ENCODE results near the gene CCR9.
A peak's percentile ranks its signal among the peaks of the same experiment; 100 is the strongest.

The CCR9 gene

GRCh38 chr3:45872569-45872968 lies 13.8 kb upstream of the CCR9 start:
- no peak for DNase-seq (ENCODE audit: low spot score)

- DNase-seq (ENCODE audit: low spot score) = no peak
Observed at GRCh38 chr3:45873036-45873435, 13.3 kb upstream of the CCR9 start.

GRCh38 chr3:45873638-45874037 lies 12.7 kb upstream of the CCR9 start:
- DNase-seq (ENCODE audit: low spot score) = no peak

GRCh38 chr3:45874677-45875346 lies 11.5 kb upstream of the CCR9 start:
- DNase-seq (ENCODE audit: low spot score) = no peak

- DNase-seq (ENCODE audit: low spot score) = no peak
Observed at GRCh38 chr3:45878124-45878523, 8.2 kb upstream of the CCR9 start.

- DNase-seq (ENCODE audit: low spot score) = no peak
Observed at GRCh38 chr3:45880725-45881077, 5.6 kb upstream of the CCR9 start.

GRCh38 chr3:45881078-45882022 lies 5.0 kb upstream of the CCR9 start:
- DNase-seq (ENCODE audit: low spot score) = no peak

- no peak for DNase-seq (ENCODE audit: low spot score)
Observed at GRCh38 chr3:45884368-45885201, 1.8 kb upstream of the CCR9 start.

GRCh38 chr3:45887285-45887684 lies 942 bp downstream of the CCR9 start:
- DNase-seq (ENCODE audit: low spot score) = no peak

- no peak for DNase-seq (ENCODE audit: low spot score)
Observed at GRCh38 chr3:45887759-45888511, 1.6 kb downstream of the CCR9 start.

GRCh38 chr3:45889337-45889736 lies 3.0 kb downstream of the CCR9 start:
- DNase-seq (ENCODE audit: low spot score) = no peak

GRCh38 chr3:45890405-45890804 lies 4.1 kb downstream of the CCR9 start:
- no peak for DNase-seq (ENCODE audit: low spot score)

- no peak for DNase-seq (ENCODE audit: low spot score)
Observed at GRCh38 chr3:45892161-45892560, 5.8 kb downstream of the CCR9 start.

GRCh38 chr3:45894015-45894414 lies 7.7 kb downstream of the CCR9 start:
- no peak for DNase-seq (ENCODE audit: low spot score)

GRCh38 chr3:45895686-45896468 lies 9.5 kb downstream of the CCR9 start:
- peak; percentile 11 for DNase-seq (ENCODE audit: low spot score)

- no peak for DNase-seq (ENCODE audit: low spot score)
Observed at GRCh38 chr3:45896956-45897355, 10.6 kb downstream of the CCR9 start.

- no peak for DNase-seq (ENCODE audit: low spot score)
Observed at GRCh38 chr3:45904931-45905330, 18.6 kb downstream of the CCR9 start.

GRCh38 chr3:45905755-45906154 lies 19.4 kb downstream of the CCR9 start:
- DNase-seq (ENCODE audit: low spot score) = no peak

GRCh38 chr3:45906681-45907407 lies 20.5 kb downstream of the CCR9 start:
- DNase-seq (ENCODE audit: low spot score) = peak; percentile 5

Measured in SK-N-DZ (cell line).